OCI-LY7 (cell line): ENCODE data around the gene PIM3.

ENCODE experiments used
- EZH2phosphoT487 ChIP-seq: fragments of 200-600 bp; sonication (generic); IDR thresholded peaks from 2 replicates; pipeline ENCODE4 v1.6.1; 2018; ENCODE audit warnings: low read depth, borderline replicate concordance, mild to moderate bottlenecking, mixed run types, antibody characterized with exemption, low read length, moderate library complexity, mixed read lengths
- TF ChIP-seq, protein P1 (sequence below): fragments of 200-600 bp; sonication (generic); conservative IDR thresholded peaks from 2 replicates; pipeline ENCODE4 v1.5.1; 2014; ENCODE audit warnings: mild to moderate bottlenecking, antibody characterized with exemption, low read length, moderate library complexity, mixed read lengths

DNA sequence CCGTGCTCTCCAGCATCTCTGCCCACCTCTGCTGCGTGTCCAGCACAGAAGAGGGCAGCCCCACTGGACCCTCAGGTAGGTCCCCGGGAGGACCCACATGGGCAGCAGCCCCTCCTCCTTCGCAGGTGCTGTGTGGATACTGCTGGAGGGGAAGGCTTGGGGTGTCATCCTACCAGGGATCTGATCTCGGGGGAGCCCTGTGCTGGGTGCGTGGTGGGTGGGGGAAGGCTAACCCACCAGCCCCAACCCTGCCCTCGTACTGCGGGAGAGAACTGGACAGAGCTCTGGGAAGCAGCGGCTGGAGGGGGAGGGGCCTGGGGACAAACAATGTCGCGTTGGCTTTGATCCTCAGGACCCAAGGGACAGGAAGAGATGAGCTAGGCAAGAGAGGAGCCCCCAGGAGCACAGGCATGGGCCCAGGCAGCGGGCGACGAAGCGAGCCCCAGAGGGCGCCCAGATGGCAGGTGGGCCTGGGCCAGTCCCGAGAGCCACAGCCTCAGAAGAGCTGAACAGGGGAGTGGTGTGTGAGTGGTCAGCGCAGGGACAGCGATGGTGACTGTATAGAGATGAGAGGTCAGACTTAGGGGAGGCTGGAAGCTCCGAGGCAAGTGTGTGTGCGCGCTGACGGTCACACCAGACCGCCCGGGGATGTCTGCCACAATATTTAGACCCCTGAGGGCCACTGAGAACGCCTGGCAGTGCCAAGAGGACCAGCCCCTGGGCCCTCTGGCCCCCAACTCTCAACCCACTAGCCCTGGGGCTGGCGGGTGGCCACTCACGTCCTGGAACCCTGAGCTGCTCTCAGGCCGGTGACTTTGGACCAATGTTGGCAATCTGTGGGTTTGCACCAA is 1.4 kb upstream of the PIM3 start:
- TF ChIP-seq, protein P1, sequence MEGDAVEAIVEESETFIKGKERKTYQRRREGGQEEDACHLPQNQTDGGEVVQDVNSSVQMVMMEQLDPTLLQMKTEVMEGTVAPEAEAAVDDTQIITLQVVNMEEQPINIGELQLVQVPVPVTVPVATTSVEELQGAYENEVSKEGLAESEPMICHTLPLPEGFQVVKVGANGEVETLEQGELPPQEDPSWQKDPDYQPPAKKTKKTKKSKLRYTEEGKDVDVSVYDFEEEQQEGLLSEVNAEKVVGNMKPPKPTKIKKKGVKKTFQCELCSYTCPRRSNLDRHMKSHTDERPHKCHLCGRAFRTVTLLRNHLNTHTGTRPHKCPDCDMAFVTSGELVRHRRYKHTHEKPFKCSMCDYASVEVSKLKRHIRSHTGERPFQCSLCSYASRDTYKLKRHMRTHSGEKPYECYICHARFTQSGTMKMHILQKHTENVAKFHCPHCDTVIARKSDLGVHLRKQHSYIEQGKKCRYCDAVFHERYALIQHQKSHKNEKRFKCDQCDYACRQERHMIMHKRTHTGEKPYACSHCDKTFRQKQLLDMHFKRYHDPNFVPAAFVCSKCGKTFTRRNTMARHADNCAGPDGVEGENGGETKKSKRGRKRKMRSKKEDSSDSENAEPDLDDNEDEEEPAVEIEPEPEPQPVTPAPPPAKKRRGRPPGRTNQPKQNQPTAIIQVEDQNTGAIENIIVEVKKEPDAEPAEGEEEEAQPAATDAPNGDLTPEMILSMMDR, result no peak
- no peak for TF ChIP-seq EZH2phosphoT487
